RPMI7951 (cell line): Measurements from ENCODE around the gene EVPL. TPM values are rescaled to one million over a fixed set of nuclear protein-coding genes. Genes with fewer than 3 reads are reported as not detected.
"Not testable (repeated sequence)": the region's sequence is repeated elsewhere in the genome, so short reads cannot be mapped to it uniquely, and the experiment has no call there.

ENCODE experiments used
- DNase-seq: peaks from one replicate; pipeline ENCODE4 v3.0.0-alpha.2; 2012; ENCODE audit warnings: low read depth
- total RNA-seq: library from RNA; depleted of rRNA; stranded (reverse); fragments of >200 nt; shearing (Covaris generic); gene quantifications from 2 replicates; pipeline ENCODE4 v1.2.3, GENCODE V29; 2014

Gene EVPL
- total RNA-seq, 1 experiment from 2014 or later = not detected

- no peak for DNase-seq
Observed at GRCh38 chr17:76048025-76048605, 21.0 kb upstream of the EVPL start.

- DNase-seq = no peak
Observed at GRCh38 chr17:76046064-76046463, 19.0 kb upstream of the EVPL start.

GRCh38 chr17:76044475-76045007 is 17.4 kb upstream of the EVPL start:
- DNase-seq = not testable (repeated sequence)

- not testable (repeated sequence) for DNase-seq
Observed at GRCh38 chr17:76042868-76043267, 15.8 kb upstream of the EVPL start.

GRCh38 chr17:76040376-76040775 is 13.3 kb upstream of the EVPL start:
- DNase-seq = no peak

- DNase-seq = peak; percentile 37
Observed at GRCh38 chr17:76039121-76039520, 12.0 kb upstream of the EVPL start.

GRCh38 chr17:76038050-76038449 is 10.9 kb upstream of the EVPL start:
- DNase-seq = peak; percentile 64

- DNase-seq = no peak
Observed at GRCh38 chr17:76036497-76037261, 9.6 kb upstream of the EVPL start.

GRCh38 chr17:76034428-76035350 is 7.6 kb upstream of the EVPL start:
- no peak for DNase-seq

GRCh38 chr17:76033139-76033538 is 6.0 kb upstream of the EVPL start:
- DNase-seq = no peak

- DNase-seq = no peak
Observed at GRCh38 chr17:76032780-76033108, 5.6 kb upstream of the EVPL start.

GRCh38 chr17:76032073-76032779 is 5.1 kb upstream of the EVPL start:
- no peak for DNase-seq

- no peak for DNase-seq
Observed at GRCh38 chr17:76026714-76027158, 370 bp downstream of the EVPL start.

GRCh38 chr17:76025294-76025693 is 1.8 kb downstream of the EVPL start:
- no peak for DNase-seq

- no peak for DNase-seq
Observed at GRCh38 chr17:76024353-76024752, 2.8 kb downstream of the EVPL start.

- DNase-seq = no peak
Observed at GRCh38 chr17:76023900-76024237, 3.2 kb downstream of the EVPL start.

- no peak for DNase-seq
Observed at GRCh38 chr17:76022973-76023899, 3.9 kb downstream of the EVPL start.

GRCh38 chr17:76022285-76022684 is 4.8 kb downstream of the EVPL start:
- DNase-seq = no peak

GRCh38 chr17:76019833-76020467 is 7.2 kb downstream of the EVPL start:
- DNase-seq = no peak

GRCh38 chr17:76018801-76019200 is 8.3 kb downstream of the EVPL start:
- no peak for DNase-seq
